Lower leg skin (tissue), 4 donors: ENCODE data around the gene METAP1D. TPM values are rescaled to one million over a fixed set of nuclear protein-coding genes. Genes with fewer than 3 reads are reported as not detected.
A peak's percentile ranks its signal among the peaks of the same experiment; 100 is the strongest.

Experiments
- DNase-seq, 2 donors: peaks; one replicate each; pipeline ENCODE4 v3.0.0-alpha.2; 2019; ENCODE audit warnings: low spot score in 2 of 2
- H3K4me3 ChIP-seq: fragments of 200-600 bp; sonication (generic); 2 replicates; pipeline ENCODE4 v1.5.1; 2017; ENCODE audit warnings: mild to moderate bottlenecking, low read depth; ENCODE audit not compliant: poor library complexity, severe bottlenecking
- CTCF ChIP-seq, 3 donors: fragments of 450-650 bp; IDR thresholded peaks; one replicate each; pipeline ENCODE4 v1.5.1; 2016; ENCODE audit warnings: antibody characterized with exemption in 3 of 3, mild to moderate bottlenecking in 3 of 3, moderate library complexity in 2 of 3
- POLR2A ChIP-seq, 2 donors: fragments of 450-650 bp; IDR thresholded peaks; one replicate each; pipeline ENCODE4 v1.6.1; 2016 to 2017; ENCODE audit warnings: antibody characterized with exemption in 2 of 2, mild to moderate bottlenecking in 1 of 2, moderate library complexity in 1 of 2
- WGBS, 2 donors: methylation state at CpG; one replicate each; pipeline ENCODE4 v1.1.5; 2018; 5-methylcytosine and 5-hydroxymethylcytosine counted together
- intact Hi-C: fragments of 100-400 bp; cut with DNase I; formaldehyde crosslinking; loops from one replicate; pipeline ENCODE4 v1.15.0; 2023; ENCODE audit warnings: low total_unique reads
- total RNA-seq, 4 donors: library from RNA; depleted of rRNA; stranded (reverse); fragments of >200 nt; gene quantifications; one replicate each; pipeline ENCODE4 v1.1.0, GENCODE V29; 2016

Gene METAP1D
- total RNA-seq, 4 donors from 2014 or later, result 3.1 to 5.4 (median 4.5) TPM

GRCh38 chr2:171999161-171999560 is 592 bp upstream of the METAP1D start:
- WGBS, 2 donors, result 16 to 29% methylated on average over 4 of the region's 4 CpGs
- TF ChIP-seq CTCF (IDR thresholded peaks at IDR 0.05), result no peak
- TF ChIP-seq POLR2A (IDR thresholded peaks at IDR 0.05), result no peak
- DNase-seq, result no peak
- intact Hi-C loops, result no loop called here
- H3K4me3 ChIP-seq, result peak overlapping the region; percentile 48

DNA sequence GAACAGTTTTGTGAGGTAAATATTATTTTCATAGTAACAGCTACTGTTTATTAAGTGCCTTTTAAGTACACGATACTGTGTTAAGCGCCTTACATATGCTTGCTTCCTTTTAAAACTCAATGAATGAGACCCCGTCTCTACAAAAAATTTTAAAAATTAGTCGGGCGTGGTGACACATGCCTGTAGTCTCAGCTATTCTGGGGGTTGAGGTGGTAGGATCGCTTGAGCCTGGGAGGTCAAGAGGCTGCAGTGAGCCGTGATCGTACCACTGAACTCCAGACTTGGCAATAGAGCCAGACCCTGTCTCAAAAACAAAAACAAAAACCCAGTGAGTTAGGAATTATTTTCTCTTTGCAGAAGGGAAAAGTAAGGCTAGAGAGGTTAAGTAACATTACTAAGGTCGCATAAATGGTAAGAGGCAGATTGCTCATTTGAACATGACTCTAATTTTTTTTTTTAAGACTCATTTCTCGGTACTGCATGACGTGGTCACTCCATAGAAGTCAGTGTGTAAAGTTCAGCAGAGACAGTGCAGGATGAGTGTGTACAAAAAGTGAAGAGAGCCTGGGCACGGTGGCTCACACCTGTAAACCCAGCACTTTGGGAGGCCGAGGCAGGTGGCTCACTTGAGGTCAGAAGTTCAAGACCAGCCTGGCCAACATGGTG is 1.1 kb downstream of the METAP1D start:
- DNase-seq, result no peak
- WGBS, 2 donors, result 79 to 82% methylated on average over 13 of the region's 13 CpGs
- TF ChIP-seq CTCF (IDR thresholded peaks at IDR 0.05), result no peak
- no peak for TF ChIP-seq POLR2A (IDR thresholded peaks at IDR 0.05)
- intact Hi-C loops, result no loop called here
- H3K4me3 ChIP-seq, result no peak overlapping the region

- no peak for DNase-seq
- 100% methylated on average over 1 of the region's 1 CpG for WGBS, 2 donors
- TF ChIP-seq POLR2A (IDR thresholded peaks at IDR 0.05), result no peak
- no peak for TF ChIP-seq CTCF (IDR thresholded peaks at IDR 0.05)
- H3K4me3 ChIP-seq, result no peak overlapping the region
- intact Hi-C loops, result no loop called here
Observed at GRCh38 chr2:172007372-172007771, 7.6 kb downstream of the METAP1D start.

GRCh38 chr2:172009823-172010222 is 10.1 kb downstream of the METAP1D start:
- TF ChIP-seq POLR2A (IDR thresholded peaks at IDR 0.05), result no peak
- no peak for TF ChIP-seq CTCF (IDR thresholded peaks at IDR 0.05)
- 94 to 97% methylated on average over 4 of the region's 4 CpGs for WGBS, 2 donors

DNA sequence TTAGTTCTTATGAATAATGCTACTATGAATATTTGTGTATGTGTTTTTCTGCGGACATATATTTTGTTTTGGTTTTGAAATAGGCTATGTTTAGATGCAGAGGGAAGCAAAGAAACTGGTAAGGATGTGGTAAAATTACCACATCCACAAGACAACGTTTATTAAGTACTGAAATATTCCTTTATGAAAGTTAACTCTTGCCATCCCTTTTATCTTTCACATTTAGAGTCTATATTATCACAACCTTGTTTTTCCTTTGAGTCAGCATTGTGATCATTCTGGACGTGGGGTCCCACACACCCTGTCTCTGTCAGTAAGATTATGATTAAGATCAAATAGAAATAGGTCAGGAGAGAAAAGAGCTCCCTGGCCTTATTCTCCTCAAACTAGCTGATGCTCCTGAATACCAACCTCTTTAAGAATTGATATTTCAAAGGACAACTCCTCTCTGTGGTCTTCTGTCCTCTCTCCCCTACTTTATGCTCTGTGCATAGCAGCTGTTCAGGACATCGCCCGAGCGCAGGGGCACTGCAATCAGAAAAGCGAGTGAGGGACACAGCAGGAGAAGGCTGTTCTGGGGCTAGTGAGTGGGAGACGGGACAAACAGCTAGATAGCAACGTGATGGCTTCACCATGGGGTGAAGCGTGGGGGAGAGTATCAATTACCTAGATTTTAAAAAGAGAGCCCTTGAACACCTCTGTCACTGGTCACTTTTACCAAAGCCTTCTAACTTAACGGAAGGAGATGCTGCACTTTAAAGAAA is 12.2 kb downstream of the METAP1D start:
- intact Hi-C loops, result no loop called here
- H3K4me3 ChIP-seq, result no peak overlapping the region
- no peak for TF ChIP-seq CTCF (IDR thresholded peaks at IDR 0.05)
- TF ChIP-seq POLR2A (IDR thresholded peaks at IDR 0.05), result no peak
- DNase-seq, result no peak
- 79 to 80% methylated on average over 11 of the region's 11 CpGs for WGBS, 2 donors

More at GRCh38 chr2:172009823-172010222, 10.1 kb downstream of the METAP1D start:
- no peak for DNase-seq
- H3K4me3 ChIP-seq, result no peak overlapping the region
- intact Hi-C loops, result no loop called here
